Measurements from ENCODE around the gene CC2D1A.

GRCh38 chr19:13959962-13960862 is 54.2 kb downstream of the CC2D1A start:
- TF ChIP-seq SUZ12 (IDR thresholded peaks at IDR 0.05; ENCODE audit: extremely low read depth, insufficient read depth, insufficient read length) (no peak), ZNF274 (IDR thresholded peaks at IDR 0.05; ENCODE audit: low read depth, low read length) (no peak)

All from NT2/D1 (cell line).